ENCODE results near the gene HNRNPL. TPM values are rescaled to one million over a fixed set of nuclear protein-coding genes. Genes with fewer than 3 reads are reported as not detected.
"Not testable (repeated sequence)": the region's sequence is repeated elsewhere in the genome, so short reads cannot be mapped to it uniquely, and the experiment has no call there.

HNRNPL gene
- total and polyA plus RNA-seq, 2 experiments from 2014 or later = 184 to 209 TPM

GRCh38 chr19:38861368-38861767, 11.6 kb upstream of the HNRNPL start:
- H2AFZ ChIP-seq = no peak overlapping the region
- TF ChIP-seq CTCF (IDR thresholded peaks at IDR 0.05; ENCODE audit: poor library complexity) = no peak
- no peak for TF ChIP-seq EZH2phosphoT487 (IDR thresholded peaks at IDR 0.05; ENCODE audit: low read depth, severe bottlenecking, unreplicated experiment)
- no peak for TF ChIP-seq EZH2 (IDR thresholded peaks at IDR 0.05; ENCODE audit: borderline replicate concordance)
- WGBS (ENCODE audit: low lambda C conversion rate, missing lambda C conversion rate) = 95% methylated on average over 3 of the region's 3 CpGs
- no peaks in the 10 kb centered on the region for H3K36me3 ChIP-seq (replicated peaks; ENCODE audit: insufficient read depth, low read depth)
- H3K9me2 ChIP-seq (replicated peaks; ENCODE audit: insufficient read depth) = no peaks in the 10 kb centered on the region
- H3K4me3 ChIP-seq = no peak overlapping the region
- no peaks in the 10 kb centered on the region for H4K20me1 ChIP-seq (ENCODE audit: insufficient read depth, poor library complexity, severe bottlenecking)
- no peaks in the 10 kb centered on the region for H3K9me3 ChIP-seq (ENCODE audit: low read depth)
- no peak overlapping the region for H3K4me2 ChIP-seq
- no peaks in the 10 kb centered on the region for H3K27me3 ChIP-seq
- no peaks in the 10 kb centered on the region for H3K79me2 ChIP-seq
- no peak for DNase-seq (ENCODE audit: low spot score)
- H3K4me1 ChIP-seq (ENCODE audit: insufficient read depth) = peaks cover 13% of the 10 kb centered on the region
- H3K27ac ChIP-seq = no peak overlapping the region

- peak overlapping the region; percentile 68 for H2AFZ ChIP-seq
- not testable (repeated sequence) for H3K9me2 ChIP-seq (replicated peaks; ENCODE audit: insufficient read depth); H3K27ac ChIP-seq; H3K36me3 ChIP-seq (replicated peaks; ENCODE audit: insufficient read depth, low read depth); H4K20me1 ChIP-seq (ENCODE audit: insufficient read depth, poor library complexity, severe bottlenecking); H3K79me2 ChIP-seq; H3K4me3 ChIP-seq; H3K9me3 ChIP-seq (ENCODE audit: low read depth); H3K27me3 ChIP-seq
- peaks cover 13% of the 10 kb centered on the region for H3K4me1 ChIP-seq (ENCODE audit: insufficient read depth)
- 34% methylated on average over 21 of the region's 21 CpGs for WGBS (ENCODE audit: low lambda C conversion rate, missing lambda C conversion rate)
- peak; percentile 50 for DNase-seq (ENCODE audit: low spot score)
- peak overlapping the region; percentile 62 for H3K4me2 ChIP-seq
These were observed 9.9 kb upstream of the HNRNPL start for GRCh38 chr19:38859631-38860204.

GRCh38 chr19:38856813-38857212, 7.0 kb upstream of the HNRNPL start:
- peaks cover 18% of the 10 kb centered on the region for H3K4me1 ChIP-seq (ENCODE audit: insufficient read depth)
- H3K36me3 ChIP-seq (replicated peaks; ENCODE audit: insufficient read depth, low read depth) = no peaks in the 10 kb centered on the region
- DNase-seq (ENCODE audit: low spot score) = no peak
- WGBS (ENCODE audit: low lambda C conversion rate, missing lambda C conversion rate) = 91% methylated on average over 3 of the region's 3 CpGs
- H3K4me2 ChIP-seq = no peak overlapping the region
- no peak overlapping the region for H2AFZ ChIP-seq
- H3K27ac ChIP-seq = no peak overlapping the region
- no peaks in the 10 kb centered on the region for H4K20me1 ChIP-seq (ENCODE audit: insufficient read depth, poor library complexity, severe bottlenecking)
- no peaks in the 10 kb centered on the region for H3K9me2 ChIP-seq (replicated peaks; ENCODE audit: insufficient read depth)
- H3K9me3 ChIP-seq (ENCODE audit: low read depth) = no peaks in the 10 kb centered on the region
- TF ChIP-seq CTCF (IDR thresholded peaks at IDR 0.05; ENCODE audit: poor library complexity) (no peak), EZH2 (IDR thresholded peaks at IDR 0.05; ENCODE audit: borderline replicate concordance) (no peak)
- no peak overlapping the region for H3K4me3 ChIP-seq
- no peaks in the 10 kb centered on the region for H3K27me3 ChIP-seq
- H3K79me2 ChIP-seq = no peaks in the 10 kb centered on the region

GRCh38 chr19:38855751-38856150, 6.0 kb upstream of the HNRNPL start:
- not testable (repeated sequence) for H3K4me3 ChIP-seq; H3K9me3 ChIP-seq (ENCODE audit: low read depth); H3K4me2 ChIP-seq; H3K27me3 ChIP-seq; H3K9me2 ChIP-seq (replicated peaks; ENCODE audit: insufficient read depth); H3K27ac ChIP-seq; H3K79me2 ChIP-seq; H4K20me1 ChIP-seq (ENCODE audit: insufficient read depth, poor library complexity, severe bottlenecking); H2AFZ ChIP-seq; DNase-seq (ENCODE audit: low spot score); H3K36me3 ChIP-seq (replicated peaks; ENCODE audit: insufficient read depth, low read depth)
- peaks cover 25% of the 10 kb centered on the region for H3K4me1 ChIP-seq (ENCODE audit: insufficient read depth)
- WGBS (ENCODE audit: low lambda C conversion rate, missing lambda C conversion rate) = 100% methylated on average over 2 of the region's 37 CpGs

DNA sequence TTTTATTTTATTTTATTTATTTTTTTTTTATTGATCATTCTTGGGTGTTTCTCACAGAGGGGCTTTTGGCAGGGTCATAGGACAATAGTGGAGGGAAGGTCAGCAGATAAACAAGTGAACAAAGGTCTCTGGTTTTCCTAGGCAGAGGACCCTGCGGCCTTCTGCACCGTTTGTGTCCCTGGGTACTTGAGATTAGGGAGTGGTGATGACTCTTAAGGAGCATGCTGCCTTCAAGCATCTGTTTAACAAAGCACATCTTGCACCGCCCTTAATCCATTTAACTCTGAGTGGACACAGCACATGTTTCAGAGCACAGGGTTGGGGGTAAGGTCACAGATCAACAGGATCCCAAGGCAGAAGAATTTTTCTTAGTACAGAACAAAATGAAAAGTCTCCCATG, 5.2 kb upstream of the HNRNPL start:
- H3K4me3 ChIP-seq; H4K20me1 ChIP-seq (ENCODE audit: insufficient read depth, poor library complexity, severe bottlenecking); DNase-seq (ENCODE audit: low spot score); H3K27me3 ChIP-seq; H3K4me2 ChIP-seq; H3K9me2 ChIP-seq (replicated peaks; ENCODE audit: insufficient read depth); H3K36me3 ChIP-seq (replicated peaks; ENCODE audit: insufficient read depth, low read depth); H3K27ac ChIP-seq; H3K9me3 ChIP-seq (ENCODE audit: low read depth); H3K79me2 ChIP-seq; H2AFZ ChIP-seq: not testable (repeated sequence)
- peaks cover 20% of the 10 kb centered on the region for H3K4me1 ChIP-seq (ENCODE audit: insufficient read depth)
- WGBS (ENCODE audit: low lambda C conversion rate, missing lambda C conversion rate) = 55% methylated on average over 2 of the region's 3 CpGs

All from hepatocyte (in vitro differentiated cells).